Osteoblast (primary cell): ENCODE results near the gene KIF26B. TPM values are rescaled to one million over a fixed set of nuclear protein-coding genes. Genes with fewer than 3 reads are reported as not detected.

Experiments used
- DNase-seq: peaks from one replicate; pipeline ENCODE4 v3.0.0; 2011; ENCODE audit warnings: low spot score, mixed read lengths; ENCODE audit not compliant: insufficient read length; ENCODE audit errors: missing footprints
- H2AFZ ChIP-seq: 2 replicates; pipeline ENCODE4 v1.6.0; 2011; ENCODE audit warnings: mild to moderate bottlenecking, low read length
- H3K27ac ChIP-seq: 2 replicates; pipeline ENCODE4 v1.5.1; 2011; ENCODE audit warnings: mild to moderate bottlenecking, low read depth, low read length, moderate library complexity
- H3K27me3 ChIP-seq: 2 replicates; pipeline ENCODE4 v1.6.0; 2012; ENCODE audit warnings: mild to moderate bottlenecking, control low read depth, inconsistent platforms, low read length, moderate library complexity; ENCODE audit not compliant: insufficient read depth
- H3K36me3 ChIP-seq: 2 replicates; pipeline ENCODE4 v1.5.1; 2011; ENCODE audit warnings: mild to moderate bottlenecking, low read length, control low read depth, moderate library complexity; ENCODE audit not compliant: insufficient read depth
- H3K4me1 ChIP-seq: 2 replicates; pipeline ENCODE4 v1.5.1; 2011; ENCODE audit warnings: mild to moderate bottlenecking, low read length, control low read depth, moderate library complexity; ENCODE audit not compliant: insufficient read depth
- H3K4me2 ChIP-seq: 2 replicates; pipeline ENCODE4 v1.6.0; 2011; ENCODE audit warnings: mild to moderate bottlenecking, low read length; ENCODE audit not compliant: insufficient read depth
- H3K4me3 ChIP-seq: fragments of 200-600 bp; sonication (generic); 3 replicates; pipeline ENCODE4 v1.5.1; 2012; ENCODE audit warnings: mild to moderate bottlenecking, low read length, inconsistent platforms; ENCODE audit not compliant: insufficient read depth
- H3K79me2 ChIP-seq: 2 replicates; pipeline ENCODE4 v1.6.0; 2012; ENCODE audit warnings: mild to moderate bottlenecking, low read length, control low read depth, inconsistent platforms; ENCODE audit not compliant: insufficient read depth
- H3K9me3 ChIP-seq: 2 replicates; pipeline ENCODE4 v1.5.1; 2011; ENCODE audit warnings: low read depth, low read length, control low read depth
- H4K20me1 ChIP-seq: 2 replicates; pipeline ENCODE4 v1.6.0; 2012; ENCODE audit warnings: mild to moderate bottlenecking, low read length, control low read depth; ENCODE audit not compliant: insufficient read depth
- CTCF ChIP-seq: IDR thresholded peaks from 2 replicates; pipeline ENCODE4 v1.5.1; 2011; ENCODE audit warnings: mild to moderate bottlenecking, low read depth, low read length, moderate library complexity; ENCODE audit errors: extremely low read depth
- total RNA-seq: library from RNA; depleted of rRNA; stranded (reverse); fragments of >200 nt; gene quantifications from 2 replicates; pipeline ENCODE4 v1.2.3, GENCODE V29; 2012

KIF26B gene
- total RNA-seq, 1 donor: 22.1 TPM

- Histone ChIP-seq H3K4me1 (no peaks in the 10 kb centered on the region), H3K4me2 (no peak overlapping the region), H3K9me3 (no peaks in the 10 kb centered on the region), H3K36me3 (no peaks in the 10 kb centered on the region), H3K79me2 (no peaks in the 10 kb centered on the region), H4K20me1 (no peaks in the 10 kb centered on the region), H3K27ac (no peak overlapping the region), H2AFZ (no peak overlapping the region), H3K4me3 (no peak overlapping the region), H3K27me3 (no peaks in the 10 kb centered on the region)
- no peak for TF ChIP-seq CTCF
- no peak for DNase-seq
These were observed 231.6 kb downstream of the KIF26B start for GRCh38 chr1:245386297-245386971.

- H2AFZ ChIP-seq: peak overlapping the region; percentile 19
- no peaks in the 10 kb centered on the region for H3K9me3 ChIP-seq
- no peaks in the 10 kb centered on the region for H4K20me1 ChIP-seq
These were observed 233.9 kb downstream of the KIF26B start for GRCh38 chr1:245388687-245389086.

GRCh38 chr1:245389873-245390272, 235.1 kb downstream of the KIF26B start:
- no peaks in the 10 kb centered on the region for H3K27me3 ChIP-seq
- no peak overlapping the region for H3K4me3 ChIP-seq
- no peak overlapping the region for H3K4me2 ChIP-seq
- H2AFZ ChIP-seq: no peak overlapping the region
- no peak overlapping the region for H3K27ac ChIP-seq
- no peaks in the 10 kb centered on the region for H3K36me3 ChIP-seq
- H3K9me3 ChIP-seq: no peaks in the 10 kb centered on the region
- no peak for DNase-seq
- H3K79me2 ChIP-seq: no peaks in the 10 kb centered on the region
- no peaks in the 10 kb centered on the region for H4K20me1 ChIP-seq
- TF ChIP-seq CTCF: no peak
- H3K4me1 ChIP-seq: no peaks in the 10 kb centered on the region

More at GRCh38 chr1:245388687-245389086, 233.9 kb downstream of the KIF26B start:
- peak overlapping the region; percentile 49 for H3K4me2 ChIP-seq
- no peak for DNase-seq
- no peak overlapping the region for H3K4me3 ChIP-seq
- no peaks in the 10 kb centered on the region for H3K4me1 ChIP-seq
- no peak overlapping the region for H3K27ac ChIP-seq
- TF ChIP-seq CTCF: no peak
- H3K79me2 ChIP-seq: no peaks in the 10 kb centered on the region
- H3K27me3 ChIP-seq: no peaks in the 10 kb centered on the region
- H3K36me3 ChIP-seq: no peaks in the 10 kb centered on the region

GRCh38 chr1:245390975-245391374, 236.2 kb downstream of the KIF26B start:
- H3K9me3 ChIP-seq: no peaks in the 10 kb centered on the region
- H3K4me3 ChIP-seq: no peak overlapping the region
- no peak for TF ChIP-seq CTCF
- no peaks in the 10 kb centered on the region for H3K36me3 ChIP-seq
- no peak overlapping the region for H3K4me2 ChIP-seq
- no peaks in the 10 kb centered on the region for H4K20me1 ChIP-seq
- no peaks in the 10 kb centered on the region for H3K79me2 ChIP-seq
- no peak overlapping the region for H3K27ac ChIP-seq
- no peak overlapping the region for H2AFZ ChIP-seq
- DNase-seq: no peak
- no peaks in the 10 kb centered on the region for H3K27me3 ChIP-seq
- no peaks in the 10 kb centered on the region for H3K4me1 ChIP-seq
